Thyroid gland (tissue), 4 donors: Measurements from ENCODE around the gene MXD1.

Experiments
- POLR2A ChIP-seq, 2 donors: fragments of 450-650 bp; IDR thresholded peaks; one replicate each; pipeline ENCODE4 v1.6.1; 2017; ENCODE audit warnings: antibody characterized with exemption in 2 of 2, mild to moderate bottlenecking in 2 of 2, moderate library complexity in 1 of 2
- TF ChIP-seq, protein P1 (sequence below), 6 experiments: fragments of 200-600 bp in 3 of 6; fragments of 450-650 bp in 3 of 6; sonication (generic) in 3 of 6; IDR thresholded peaks; one replicate each; pipeline ENCODE4 v1.5.1; 2016 to 2019; ENCODE audit warnings: antibody characterized with exemption in 6 of 6, mild to moderate bottlenecking in 2 of 6, inconsistent platforms in 1 of 6, moderate library complexity in 1 of 6

DNA sequence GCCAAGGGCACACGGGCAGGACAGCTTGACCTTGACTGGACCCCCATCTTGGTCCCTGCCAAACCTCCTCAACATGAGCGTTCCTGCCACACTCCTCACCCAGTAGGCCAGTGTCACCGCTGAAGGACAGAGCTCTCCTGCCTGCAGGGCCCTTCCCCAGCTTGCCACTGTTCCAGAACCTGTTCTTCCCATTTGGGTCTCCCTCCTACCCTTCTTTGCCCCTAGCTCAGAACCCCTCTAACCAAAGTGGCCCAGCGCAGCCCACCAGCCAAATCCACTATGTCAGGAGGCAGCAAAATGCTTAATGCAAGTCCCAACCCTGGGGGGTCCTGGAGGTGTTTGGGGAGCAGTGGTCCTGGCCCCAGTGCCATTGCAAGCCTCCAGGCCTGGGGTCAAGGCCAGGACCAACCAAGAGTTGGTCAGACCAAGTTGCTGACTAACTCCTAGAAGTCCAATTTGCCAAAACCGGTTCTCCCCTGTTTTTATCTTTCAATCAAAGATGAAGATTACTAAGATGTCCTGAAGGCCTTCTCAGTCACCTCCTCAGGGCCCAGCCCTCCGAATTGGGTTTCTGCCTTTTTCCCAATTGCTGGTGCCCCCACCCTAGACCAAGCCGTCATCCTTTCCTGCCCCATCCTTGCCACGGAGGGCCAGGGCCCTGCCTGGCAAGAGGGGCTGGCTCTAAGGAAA, 51.0 kb downstream of the MXD1 start:
- TF ChIP-seq, protein P1, sequence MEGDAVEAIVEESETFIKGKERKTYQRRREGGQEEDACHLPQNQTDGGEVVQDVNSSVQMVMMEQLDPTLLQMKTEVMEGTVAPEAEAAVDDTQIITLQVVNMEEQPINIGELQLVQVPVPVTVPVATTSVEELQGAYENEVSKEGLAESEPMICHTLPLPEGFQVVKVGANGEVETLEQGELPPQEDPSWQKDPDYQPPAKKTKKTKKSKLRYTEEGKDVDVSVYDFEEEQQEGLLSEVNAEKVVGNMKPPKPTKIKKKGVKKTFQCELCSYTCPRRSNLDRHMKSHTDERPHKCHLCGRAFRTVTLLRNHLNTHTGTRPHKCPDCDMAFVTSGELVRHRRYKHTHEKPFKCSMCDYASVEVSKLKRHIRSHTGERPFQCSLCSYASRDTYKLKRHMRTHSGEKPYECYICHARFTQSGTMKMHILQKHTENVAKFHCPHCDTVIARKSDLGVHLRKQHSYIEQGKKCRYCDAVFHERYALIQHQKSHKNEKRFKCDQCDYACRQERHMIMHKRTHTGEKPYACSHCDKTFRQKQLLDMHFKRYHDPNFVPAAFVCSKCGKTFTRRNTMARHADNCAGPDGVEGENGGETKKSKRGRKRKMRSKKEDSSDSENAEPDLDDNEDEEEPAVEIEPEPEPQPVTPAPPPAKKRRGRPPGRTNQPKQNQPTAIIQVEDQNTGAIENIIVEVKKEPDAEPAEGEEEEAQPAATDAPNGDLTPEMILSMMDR (IDR thresholded peaks at IDR 0.05) = no peak
- no peak for TF ChIP-seq POLR2A (IDR thresholded peaks at IDR 0.05)
